H9 (cell line): ENCODE results near the gene GATA2. TPM values are rescaled to one million over a fixed set of nuclear protein-coding genes. Genes with fewer than 3 reads are reported as not detected.

Experiments used
- DNase-seq: peaks from one replicate; pipeline ENCODE4 v3.0.0-alpha.2; 2017
- H2AFZ ChIP-seq: one replicate; pipeline ENCODE4 v1.6.1; 2013; ENCODE audit warnings: mild to moderate bottlenecking, low read length, control low read depth, moderate library complexity
- H2AK5ac ChIP-seq: 2 replicates; pipeline ENCODE4 v1.6.1; 2013; ENCODE audit warnings: low read length, control low read depth, mixed read lengths; ENCODE audit not compliant: insufficient read length
- H2BK120ac ChIP-seq: one replicate; pipeline ENCODE4 v1.6.1; 2013; ENCODE audit warnings: low read depth, mild to moderate bottlenecking, low read length, control low read depth, inconsistent platforms; ENCODE audit not compliant: poor library complexity, severe bottlenecking
- H2BK12ac ChIP-seq: 2 replicates; pipeline ENCODE4 v1.6.1; 2013; ENCODE audit warnings: low read length, control low read depth, mixed read lengths, low read depth; ENCODE audit not compliant: insufficient read length
- H2BK15ac ChIP-seq: 2 replicates; pipeline ENCODE4 v1.6.1; 2013; ENCODE audit warnings: low read depth, low read length, control low read depth
- H2BK20ac ChIP-seq: one replicate; pipeline ENCODE4 v1.6.1; 2013; ENCODE audit warnings: low read depth, mild to moderate bottlenecking, low read length, control low read depth, inconsistent platforms; ENCODE audit not compliant: poor library complexity, severe bottlenecking
- H2BK5ac ChIP-seq: 2 replicates; pipeline ENCODE4 v1.6.1; 2013; ENCODE audit warnings: low read length, control low read depth, mixed read lengths; ENCODE audit not compliant: insufficient read length
- H3K14ac ChIP-seq: 2 replicates; pipeline ENCODE4 v1.6.1; 2013; ENCODE audit warnings: low read length, control low read depth; ENCODE audit not compliant: insufficient read depth
- H3K18ac ChIP-seq: 2 replicates; pipeline ENCODE4 v1.6.1; 2013; ENCODE audit warnings: low read depth, mild to moderate bottlenecking, mixed read lengths, low read length, control low read depth; ENCODE audit not compliant: insufficient read length
- H3K23ac ChIP-seq: 2 replicates; pipeline ENCODE4 v1.6.1; 2013; ENCODE audit warnings: low read length, control low read depth, mixed read lengths, low read depth; ENCODE audit not compliant: insufficient read length
- H3K23me2 ChIP-seq: 2 replicates; pipeline ENCODE4 v1.6.1; 2013; ENCODE audit warnings: low read depth, mild to moderate bottlenecking, mixed read lengths, low read length, control low read depth; ENCODE audit not compliant: insufficient read length, poor library complexity, severe bottlenecking
- H3K27ac ChIP-seq: 2 replicates; pipeline ENCODE4 v1.5.1; 2013; ENCODE audit warnings: low read length, control low read depth, mixed read lengths, low read depth; ENCODE audit not compliant: insufficient read length
- H3K27me3 ChIP-seq: 2 replicates; pipeline ENCODE4 v1.6.1; 2013; ENCODE audit warnings: low read length, control low read depth, inconsistent platforms; ENCODE audit not compliant: insufficient read depth
- H3K4ac ChIP-seq: 2 replicates; pipeline ENCODE4 v1.6.1; 2013; ENCODE audit warnings: low read depth, mild to moderate bottlenecking, control low read depth, inconsistent platforms, low read length, moderate library complexity
- H3K4me1 ChIP-seq: 2 replicates; pipeline ENCODE4 v1.6.1; 2013; ENCODE audit warnings: low read length, control low read depth, inconsistent platforms; ENCODE audit not compliant: insufficient read depth
- H3K4me2 ChIP-seq: 2 replicates; pipeline ENCODE4 v1.6.1; 2013; ENCODE audit warnings: low read length, control low read depth, mixed read lengths; ENCODE audit not compliant: insufficient read length, insufficient read depth
- H3K56ac ChIP-seq: 2 replicates; pipeline ENCODE4 v1.6.1; 2013; ENCODE audit warnings: low read depth, mild to moderate bottlenecking, mixed read lengths, low read length, control low read depth; ENCODE audit not compliant: insufficient read length
- H3K79me1 ChIP-seq: 2 replicates; pipeline ENCODE4 v1.6.1; 2013; ENCODE audit warnings: low read depth, mild to moderate bottlenecking, moderate library complexity, low read length, control low read depth, inconsistent platforms; ENCODE audit not compliant: insufficient read depth, poor library complexity, severe bottlenecking
- H3K79me2 ChIP-seq: 2 replicates; pipeline ENCODE4 v1.6.1; 2013; ENCODE audit warnings: low read length, control low read depth, inconsistent platforms; ENCODE audit not compliant: insufficient read depth
- H3K9ac ChIP-seq: 2 replicates; pipeline ENCODE4 v1.6.1; 2013; ENCODE audit warnings: low read length, control low read depth, mixed read lengths; ENCODE audit not compliant: insufficient read length; ENCODE audit errors: extremely low read depth
- H3K9me3 ChIP-seq: one replicate; pipeline ENCODE4 v1.6.1; 2013; ENCODE audit warnings: low read depth, low read length, inconsistent platforms; ENCODE audit not compliant: control insufficient read depth
- H3T11ph ChIP-seq: one replicate; pipeline ENCODE4 v1.6.1; 2013; ENCODE audit warnings: mild to moderate bottlenecking, low read length, control low read depth, inconsistent platforms
- H4K20me1 ChIP-seq: one replicate; pipeline ENCODE4 v1.6.1; 2013; ENCODE audit not compliant: control insufficient read depth, insufficient read length, insufficient read depth
- H4K5ac ChIP-seq: 2 replicates; pipeline ENCODE4 v1.6.1; 2013; ENCODE audit warnings: low read depth, mild to moderate bottlenecking, mixed read lengths, low read length, control low read depth; ENCODE audit not compliant: insufficient read length
- H4K8ac ChIP-seq: replicated peaks from 2 replicates; pipeline ENCODE4 v1.6.1; 2013; ENCODE audit warnings: low read length, control low read depth, mixed read lengths, low read depth; ENCODE audit not compliant: insufficient read length
- H4K91ac ChIP-seq: 2 replicates; pipeline ENCODE4 v1.6.1; 2013; ENCODE audit warnings: low read depth, mild to moderate bottlenecking, moderate library complexity, mixed read lengths, low read length, control low read depth; ENCODE audit not compliant: insufficient read length
- H3K27ac Mint-ChIP-seq, 3 experiments: 2 replicates in 2 of 3; 3 replicates in 1 of 3; pipeline ENCODE4 v1.8.0; 2020 to 2021; ENCODE audit warnings: mixed read lengths in 3 of 3, mild to moderate bottlenecking in 1 of 3, moderate library complexity in 1 of 3
- H3K27me3 Mint-ChIP-seq: 2 replicates; pipeline ENCODE4 v1.8.0; 2021; ENCODE audit warnings: low read depth, mild to moderate bottlenecking, moderate library complexity, mixed read lengths
- H3K36me3 Mint-ChIP-seq, 3 experiments: 2 replicates in 2 of 3; 3 replicates in 1 of 3; pipeline ENCODE4 v1.8.0; 2020 to 2021; ENCODE audit warnings: low read depth in 3 of 3, mixed read lengths in 3 of 3; ENCODE audit not compliant: insufficient read depth in 1 of 3
- H3K4me1 Mint-ChIP-seq, 2 experiments: 2 replicates each; pipeline ENCODE4 v1.8.0; 2020; ENCODE audit warnings: mixed read lengths in 2 of 2
- H3K4me3 Mint-ChIP-seq, 2 experiments: 2 replicates in 1 of 2; 3 replicates in 1 of 2; pipeline ENCODE4 v1.8.0; 2020 to 2021; ENCODE audit warnings: mild to moderate bottlenecking in 2 of 2, mixed read lengths in 2 of 2, moderate library complexity in 1 of 2
- H3K9me3 Mint-ChIP-seq, 2 experiments: 2 replicates in 1 of 2; 3 replicates in 1 of 2; pipeline ENCODE4 v1.8.0; 2020; ENCODE audit warnings: mild to moderate bottlenecking in 2 of 2, mixed read lengths in 2 of 2, moderate library complexity in 1 of 2
- CTCF ChIP-seq: fragments of 200-600 bp; sonication (generic); conservative IDR thresholded peaks from 3 replicates; pipeline ENCODE4 v1.8.0; 2021; ENCODE audit warnings: antibody characterized with exemption, mild to moderate bottlenecking
- WGBS: extraction: QIAGEN DNeasy Blood & Tissue Kit; methylation state at CpG from one replicate; pipeline ENCODE4 v1.1.7; 2013; ENCODE audit warnings: missing lambda C conversion rate, low lambda C conversion rate, mixed read lengths; ENCODE audit not compliant: insufficient read length; ENCODE audit errors: extremely low coverage; 5-methylcytosine and 5-hydroxymethylcytosine counted together
- total RNA-seq: library from RNA; stranded (reverse); gene quantifications from 2 replicates; pipeline ENCODE4 v1.2.1, GENCODE V29; 2021

GATA2 gene
- total RNA-seq, 1 experiment from 2014 or later: 1.9 TPM

GRCh38 chr3:128446821-128447220, 46.2 kb downstream of the GATA2 start:
- H2BK15ac ChIP-seq: no peak overlapping the region
- H4K8ac ChIP-seq: no peak overlapping the region
- H3K4me3 Mint-ChIP-seq: no peak overlapping the region
- H2BK5ac ChIP-seq: no peak overlapping the region
- no peaks in the 10 kb centered on the region for H3K79me1 ChIP-seq
- H3K14ac ChIP-seq: no peak overlapping the region
- no peak for DNase-seq
- peaks cover 5 to 12% of the 10 kb centered on the region in 2 experiments for H3K9me3 Mint-ChIP-seq
- no peak overlapping the region for H2BK120ac ChIP-seq
- no peak overlapping the region for H2BK12ac ChIP-seq
- H4K20me1 ChIP-seq: peaks cover 2% of the 10 kb centered on the region
- no peaks in the 10 kb centered on the region for H3K79me2 ChIP-seq
- H3T11ph ChIP-seq: no peak overlapping the region
- no peak overlapping the region for H3K27ac Mint-ChIP-seq
- peaks cover 4 to 5% of the 10 kb centered on the region in 2 experiments for H3K4me1 Mint-ChIP-seq
- no peak for TF ChIP-seq CTCF
- no peak overlapping the region for H3K4ac ChIP-seq
- no peak overlapping the region for H3K18ac ChIP-seq
- no peaks in the 10 kb centered on the region; the same call in 1 of the 2 replicates for H3K27me3 ChIP-seq
- H3K36me3 Mint-ChIP-seq: no peaks in the 10 kb centered on the region; a peak in 1 of 7 replicates
- no peaks in the 10 kb centered on the region for H3K4me1 ChIP-seq
- WGBS: no CpG with 5 or more reads among the region's 1 CpG
- H3K4me2 ChIP-seq: no peak overlapping the region
- H3K56ac ChIP-seq: no peak overlapping the region
- H2AK5ac ChIP-seq: no peak overlapping the region
- H4K91ac ChIP-seq: no peak overlapping the region
- H3K27ac ChIP-seq: no peak overlapping the region
- no peak overlapping the region for H3K23ac ChIP-seq
- H3K9ac ChIP-seq: no peak overlapping the region
- no peaks in the 10 kb centered on the region for H3K23me2 ChIP-seq
- no peak overlapping the region for H2BK20ac ChIP-seq
- no peak overlapping the region for H2AFZ ChIP-seq
- no peaks in the 10 kb centered on the region for H3K9me3 ChIP-seq
- peaks cover 81% of the 10 kb centered on the region for H3K27me3 Mint-ChIP-seq
- H4K5ac ChIP-seq: no peak overlapping the region
